GM18868 (cell line): ENCODE data around the gene ROR2.

Source experiments
- ATAC-seq: cut with Tn5 transposase; IDR thresholded peaks from one replicate; pipeline ENCODE4 v1.9.1; 2021; ENCODE audit warnings: mild to moderate bottlenecking, moderate library complexity; ENCODE audit not compliant: unreplicated experiment

The ROR2 gene

GRCh38 chr9:91782708-91783214, 167.3 kb downstream of the ROR2 start:
- ATAC-seq, result no peak

GRCh38 chr9:91781906-91782305, 168.1 kb downstream of the ROR2 start:
- ATAC-seq, result no peak

GRCh38 chr9:91781116-91781515, 168.9 kb downstream of the ROR2 start:
- no peak for ATAC-seq

DNA sequence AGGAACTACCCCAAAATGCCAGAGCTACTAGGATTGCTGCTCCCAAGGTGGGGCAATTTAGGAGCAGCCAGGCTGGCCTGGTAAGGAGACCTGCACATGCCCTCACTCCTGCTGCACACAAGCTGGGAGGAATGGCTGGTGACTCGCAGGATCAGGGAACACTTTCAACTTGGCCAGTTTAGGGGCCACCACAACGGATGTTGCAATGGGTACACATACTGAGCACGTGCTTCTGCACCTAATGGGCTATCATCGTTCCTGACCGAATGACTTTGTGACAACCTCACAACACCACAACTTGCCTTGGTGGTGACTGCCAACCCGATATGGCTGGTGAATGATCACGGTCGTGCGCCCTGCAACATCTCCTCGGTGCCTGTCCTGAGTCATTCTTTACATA, 172.0 kb downstream of the ROR2 start:
- ATAC-seq, result no peak

GRCh38 chr9:91777292-91777830, 172.7 kb downstream of the ROR2 start:
- no peak for ATAC-seq

- ATAC-seq, result no peak
Measured at GRCh38 chr9:91776409-91777291, 173.4 kb downstream of the ROR2 start.

DNA sequence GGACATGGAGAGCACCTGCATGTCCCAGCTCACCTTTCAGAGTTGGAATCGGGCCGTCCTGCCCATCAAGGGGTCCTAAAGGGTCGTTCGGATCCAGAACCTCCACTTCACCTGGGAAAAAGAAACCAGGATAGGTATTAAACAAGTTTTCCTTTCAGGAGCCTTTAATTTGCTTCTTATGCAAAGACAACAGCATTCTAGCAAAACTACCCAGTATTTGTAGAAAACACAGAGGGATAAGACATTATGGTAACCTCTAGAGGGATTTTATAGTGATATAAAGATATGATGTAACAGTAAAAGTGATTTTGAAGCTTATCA, 174.4 kb downstream of the ROR2 start:
- no peak for ATAC-seq

DNA sequence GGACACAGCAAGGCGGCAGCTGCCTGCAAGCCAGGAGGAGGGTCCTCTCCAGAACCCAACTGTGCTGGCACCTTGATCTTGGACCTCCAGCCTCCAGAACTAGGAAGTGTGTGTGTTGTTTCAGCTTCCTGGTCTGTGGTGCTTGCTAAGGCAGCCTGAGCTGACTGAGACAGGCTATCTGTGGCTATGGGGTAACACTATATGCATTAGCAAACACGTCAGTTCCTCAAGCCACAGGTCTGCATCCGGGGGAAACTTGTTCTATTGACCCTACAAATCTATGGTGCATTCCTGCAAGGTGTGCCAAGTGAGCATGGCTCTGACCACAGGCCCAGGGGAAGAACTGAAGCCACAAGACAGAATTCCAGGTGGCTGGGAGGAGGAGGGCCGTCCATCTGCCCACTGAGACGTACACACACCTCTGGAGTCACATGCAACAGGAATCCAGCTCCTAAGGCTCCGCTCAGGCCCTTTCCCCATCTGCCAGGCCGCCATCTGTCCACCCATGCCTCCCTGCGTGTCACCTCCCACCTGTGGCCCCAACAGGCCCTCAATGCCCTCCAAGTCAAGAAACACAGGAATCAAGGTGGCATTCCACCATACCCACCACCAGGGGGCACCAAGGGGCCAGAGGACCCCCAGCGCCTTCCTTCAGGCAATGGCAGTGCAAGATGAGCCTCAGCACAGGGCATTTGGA, 174.9 kb downstream of the ROR2 start:
- peak; percentile 53 for ATAC-seq

- ATAC-seq, result no peak
Measured at GRCh38 chr9:91773156-91773555, 176.9 kb downstream of the ROR2 start.

DNA sequence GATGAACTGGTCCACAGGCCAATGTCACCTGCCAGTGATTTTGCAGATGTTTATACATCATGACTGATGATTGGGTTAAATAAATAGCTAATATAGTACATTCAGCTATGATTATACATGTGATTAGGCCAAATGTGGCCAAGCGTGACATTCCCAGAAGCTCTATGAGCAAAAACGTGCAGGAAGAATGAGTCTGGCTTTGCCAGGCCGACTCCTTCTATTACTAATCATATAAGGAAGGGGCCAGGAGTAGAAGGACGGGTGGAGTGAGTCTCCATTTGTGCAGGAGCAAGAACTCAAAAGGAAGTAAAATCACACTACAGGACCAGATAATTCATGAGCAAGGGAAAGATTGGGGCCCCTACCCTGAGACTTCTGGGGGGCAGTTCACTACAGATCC, 178.2 kb downstream of the ROR2 start:
- ATAC-seq, result no peak

- ATAC-seq, result no peak
Measured at GRCh38 chr9:91771027-91771426, 179.0 kb downstream of the ROR2 start.

DNA sequence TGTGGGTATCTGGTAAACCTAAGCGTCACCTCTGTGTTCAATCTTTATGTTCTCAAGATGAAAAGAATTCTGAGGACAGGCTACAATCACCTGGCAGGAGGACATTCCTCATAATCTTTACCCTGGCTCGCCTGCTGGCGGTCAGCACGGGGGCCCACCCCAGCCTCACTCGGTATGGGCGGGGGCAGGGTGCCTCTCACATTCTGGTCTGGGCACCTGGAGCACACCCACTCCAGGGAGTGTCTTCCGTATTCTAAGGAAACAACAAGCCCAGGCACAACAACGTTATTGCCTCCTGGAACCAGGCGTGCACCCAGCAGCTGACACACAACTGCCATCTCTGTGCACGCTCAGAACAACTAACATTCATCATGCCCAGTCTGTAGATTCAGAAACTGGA, 179.8 kb downstream of the ROR2 start:
- ATAC-seq, result no peak

- no peak for ATAC-seq
Measured at GRCh38 chr9:91768977-91769916, 180.8 kb downstream of the ROR2 start.

DNA sequence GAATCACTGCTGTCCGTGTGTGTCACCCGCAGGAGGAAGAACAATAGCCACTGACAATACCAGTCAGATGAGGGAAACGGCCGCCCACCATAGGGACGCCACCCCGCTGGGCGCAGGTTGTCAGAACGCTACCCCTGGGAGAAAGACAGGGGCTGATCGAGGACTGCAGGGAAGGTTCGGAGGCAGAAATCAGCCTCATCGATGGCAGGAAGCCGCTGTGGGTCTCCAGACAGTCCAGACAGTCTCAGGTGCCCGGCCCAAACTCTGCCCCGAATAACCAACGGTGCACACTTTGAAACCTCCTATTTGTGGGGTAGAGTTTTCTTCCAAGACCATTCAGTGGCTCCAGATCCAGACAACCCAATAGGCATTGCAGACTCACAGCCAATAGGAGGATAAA, 181.5 kb downstream of the ROR2 start:
- no peak for ATAC-seq

- no peak for ATAC-seq
Measured at GRCh38 chr9:91766315-91767069, 183.5 kb downstream of the ROR2 start.

GRCh38 chr9:91765296-91765695, 184.7 kb downstream of the ROR2 start:
- ATAC-seq, result no peak

DNA sequence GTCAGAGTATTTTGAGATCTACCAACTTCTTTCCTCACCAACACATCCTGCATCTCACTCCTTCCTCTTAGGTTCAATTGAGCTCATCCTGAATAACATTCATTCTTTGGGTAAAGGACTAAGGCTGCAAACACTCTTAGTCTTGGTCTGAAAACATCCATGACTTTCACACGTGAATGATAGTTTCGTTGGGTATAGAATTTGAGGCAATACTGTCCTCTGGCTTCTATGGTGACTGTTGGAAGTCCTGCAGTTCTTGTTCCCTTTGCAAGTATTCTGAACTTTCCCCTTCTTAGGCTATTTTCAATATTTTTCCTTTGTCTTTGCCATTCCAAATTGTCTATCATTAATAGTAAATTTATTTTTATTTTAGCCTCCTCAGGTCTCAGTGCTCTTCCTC, 185.4 kb downstream of the ROR2 start:
- no peak for ATAC-seq

DNA sequence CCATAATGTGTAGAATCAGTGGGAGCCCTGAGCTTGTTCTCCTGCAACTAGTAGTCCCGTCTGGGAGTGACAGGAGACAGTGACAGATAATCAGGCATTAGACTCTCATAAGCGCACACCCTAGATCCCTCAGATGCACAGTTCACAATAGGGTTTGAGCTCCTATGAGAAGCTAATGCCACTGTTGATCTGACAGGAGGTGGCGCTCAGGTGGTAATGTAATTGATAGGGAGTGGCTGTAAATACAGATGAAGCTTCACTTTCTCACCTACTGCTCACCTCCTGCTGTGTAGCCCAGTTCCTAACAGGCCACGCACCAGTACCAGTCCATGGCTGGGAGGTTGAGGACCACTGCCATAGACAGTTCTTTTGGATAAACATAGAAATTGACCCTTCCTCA, 188.7 kb downstream of the ROR2 start:
- ATAC-seq, result no peak

- ATAC-seq, result no peak
Measured at GRCh38 chr9:91760906-91761305, 189.1 kb downstream of the ROR2 start.

DNA sequence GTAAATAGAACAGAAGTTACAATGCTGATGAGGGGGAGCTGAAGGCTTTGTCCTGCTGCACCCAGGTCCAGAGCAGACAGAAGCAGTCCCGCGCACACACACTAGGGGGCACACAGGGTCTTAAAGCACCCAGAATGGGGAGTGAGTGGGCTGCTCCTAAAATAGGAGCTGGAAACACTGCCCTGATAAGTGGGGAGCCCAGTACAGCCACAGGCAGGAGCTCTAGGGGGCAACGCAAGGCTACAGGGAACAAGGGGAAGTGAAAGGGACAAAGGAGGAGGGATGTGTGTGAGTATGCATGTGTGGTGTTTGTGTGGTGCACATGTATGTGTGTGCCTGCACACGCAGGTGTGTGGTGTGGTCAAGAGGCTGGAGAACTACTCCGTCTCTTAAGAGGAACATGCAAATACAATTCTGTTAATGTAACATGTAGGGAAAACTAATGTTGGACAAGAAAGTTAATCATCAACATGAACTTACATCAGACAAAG, 191.5 kb downstream of the ROR2 start:
- no peak for ATAC-seq
